HepG2 (cell line): ENCODE results near the gene CABP4. TPM values are rescaled to one million over a fixed set of nuclear protein-coding genes. Genes with fewer than 3 reads are reported as not detected.
A peak's percentile ranks its signal among the peaks of the same experiment; 100 is the strongest.

Source experiments
- CTCF ChIP-seq: sonication (generic); formaldehyde crosslinking; IDR thresholded peaks from 2 replicates; pipeline ENCODE4 v1.5.0; 2020; ENCODE audit warnings: mild to moderate bottlenecking, missing genetic modification reagents, moderate library complexity
- DZIP1 ChIP-seq: sonication (generic); formaldehyde crosslinking; IDR thresholded peaks from 2 replicates; pipeline ENCODE4 v1.5.0; 2020; ENCODE audit warnings: mild to moderate bottlenecking, missing genetic modification reagents
- GLI4 ChIP-seq: sonication (generic); formaldehyde crosslinking; IDR thresholded peaks from 2 replicates; pipeline ENCODE4 v1.5.1; 2020; ENCODE audit warnings: missing genetic modification reagents, mild to moderate bottlenecking, moderate library complexity, borderline replicate concordance
- HOXA5 ChIP-seq: sonication (generic); formaldehyde crosslinking; IDR thresholded peaks from 2 replicates; pipeline ENCODE4 v1.4.0; 2020; ENCODE audit warnings: missing genetic modification reagents
- PHF20 ChIP-seq: sonication (generic); formaldehyde crosslinking; IDR thresholded peaks from 2 replicates; pipeline ENCODE4 v1.5.0; 2020; ENCODE audit warnings: mild to moderate bottlenecking, missing genetic modification reagents
- SNAPC2 ChIP-seq: sonication (generic); formaldehyde crosslinking; IDR thresholded peaks from 2 replicates; pipeline ENCODE4 v1.8.1; 2022; ENCODE audit warnings: mild to moderate bottlenecking, missing genetic modification reagents
- YEATS2 ChIP-seq: sonication (generic); formaldehyde crosslinking; IDR thresholded peaks from 2 replicates; pipeline ENCODE4 v1.4.0; 2020; ENCODE audit warnings: missing genetic modification reagents, borderline replicate concordance
- ZMYM3 ChIP-seq: sonication (generic); formaldehyde crosslinking; IDR thresholded peaks from 2 replicates; pipeline ENCODE4 v1.5.1; 2020; ENCODE audit warnings: mild to moderate bottlenecking, missing genetic modification reagents
- ZNF136 ChIP-seq: sonication (generic); formaldehyde crosslinking; IDR thresholded peaks from 2 replicates; pipeline ENCODE4 v1.8.1; 2022; ENCODE audit warnings: low read depth, mild to moderate bottlenecking, moderate library complexity, missing genetic modification reagents
- ZNF331 ChIP-seq: sonication (generic); formaldehyde crosslinking; IDR thresholded peaks from 2 replicates; pipeline ENCODE4 v1.4.0; 2020; ENCODE audit warnings: missing genetic modification reagents
- ZNF563 ChIP-seq: sonication (generic); formaldehyde crosslinking; IDR thresholded peaks from 2 replicates; pipeline ENCODE4 v1.8.0; 2022; ENCODE audit warnings: mild to moderate bottlenecking, moderate library complexity, missing genetic modification reagents
- ZNF629 ChIP-seq: sonication (generic); formaldehyde crosslinking; conservative IDR thresholded peaks from 2 replicates; pipeline ENCODE4 v1.5.0; 2020; ENCODE audit warnings: missing genetic modification reagents
- ZNF746 ChIP-seq: sonication (generic); formaldehyde crosslinking; IDR thresholded peaks from 2 replicates; pipeline ENCODE4 v1.8.0; 2022; ENCODE audit warnings: mild to moderate bottlenecking, missing genetic modification reagents
- ZNF776 ChIP-seq: sonication (generic); formaldehyde crosslinking; IDR thresholded peaks from 2 replicates; pipeline ENCODE4 v1.4.0; 2020; ENCODE audit warnings: mild to moderate bottlenecking, missing genetic modification reagents
- polyA plus RNA-seq, 8 experiments: library from polyadenylated mRNA; depleted of rRNA in 3 of 8; stranded (reverse) in 7 of 8; unstranded in 1 of 8; fragments of >200 nt; fragmentation: Illumina TruSeq in 4 of 8; extraction: Trizol in 4 of 8; gene quantifications; 2 replicates each; pipeline versions ENCODE4 v1.2.1 to v1.2.3, GENCODE V29; 2011 to 2016; ENCODE audit warnings: low read depth in 4 of 8, missing spikeins in 1 of 8, mixed read lengths in 1 of 8; ENCODE audit not compliant: insufficient read depth in 1 of 8
- total RNA-seq, 5 experiments: library from RNA; depleted of rRNA; stranded (reverse); fragments of >200 nt; fragmentation: Illumina TruSeq; extraction: Trizol; gene quantifications; 2 replicates each; pipeline ENCODE4 v1.2.3, GENCODE V29; 2016; ENCODE audit warnings: low read depth in 1 of 5
- TF ChIP-seq, protein P1 (sequence below), 2 experiments: sonication (generic) in 1 of 2; formaldehyde crosslinking in 1 of 2; IDR thresholded peaks; 2 replicates each; pipeline versions ENCODE4 v1.4.0 to v1.6.1; 2018 to 2020; ENCODE audit warnings: missing genetic modification reagents in 2 of 2, borderline replicate concordance in 1 of 2, low read depth in 1 of 2, mild to moderate bottlenecking in 1 of 2, missing biosample characterization in 1 of 2
- TF ChIP-seq, protein P2 (sequence below): sonication (generic); formaldehyde crosslinking; IDR thresholded peaks from 2 replicates; pipeline ENCODE4 v1.4.0; 2020; ENCODE audit warnings: low read depth, missing genetic modification reagents
- TF ChIP-seq, protein P3 (sequence below): sonication (generic); formaldehyde crosslinking; IDR thresholded peaks from 2 replicates; pipeline ENCODE4 v1.8.1; 2023; ENCODE audit warnings: missing genetic modification reagents, inconsistent platforms, borderline replicate concordance

Gene CABP4
- total and polyA plus RNA-seq, 2 of the 13 experiments (the other 11 are each of a cell fraction or from before 2014, with no cell fraction given) = not detected

GRCh38 chr11:67507864-67508485 is 52.8 kb downstream of the CABP4 start, which contains the start of gene CDK2AP2 (continued):
- no peak for TF ChIP-seq ZNF331 (CRISPR knock-in tag)
- peak; percentile 100 for TF ChIP-seq ZMYM3 (CRISPR knock-in tag)
- TF ChIP-seq, protein P1, sequence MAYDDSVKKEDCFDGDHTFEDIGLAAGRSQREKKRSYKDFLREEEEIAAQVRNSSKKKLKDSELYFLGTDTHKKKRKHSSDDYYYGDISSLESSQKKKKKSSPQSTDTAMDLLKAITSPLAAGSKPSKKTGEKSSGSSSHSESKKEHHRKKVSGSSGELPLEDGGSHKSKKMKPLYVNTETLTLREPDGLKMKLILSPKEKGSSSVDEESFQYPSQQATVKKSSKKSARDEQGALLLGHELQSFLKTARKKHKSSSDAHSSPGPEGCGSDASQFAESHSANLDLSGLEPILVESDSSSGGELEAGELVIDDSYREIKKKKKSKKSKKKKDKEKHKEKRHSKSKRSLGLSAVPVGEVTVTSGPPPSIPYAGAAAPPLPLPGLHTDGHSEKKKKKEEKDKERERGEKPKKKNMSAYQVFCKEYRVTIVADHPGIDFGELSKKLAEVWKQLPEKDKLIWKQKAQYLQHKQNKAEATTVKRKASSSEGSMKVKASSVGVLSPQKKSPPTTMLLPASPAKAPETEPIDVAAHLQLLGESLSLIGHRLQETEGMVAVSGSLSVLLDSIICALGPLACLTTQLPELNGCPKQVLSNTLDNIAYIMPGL (CRISPR knock-in tag; IDR thresholded peaks at IDR 0.05; ENCODE audit: borderline replicate concordance in 1 of 2, low read depth in 1 of 2) = peak in 1 of 2 experiments; percentile 13; a peak in 1 of 4 replicates
- TF ChIP-seq, protein P2, sequence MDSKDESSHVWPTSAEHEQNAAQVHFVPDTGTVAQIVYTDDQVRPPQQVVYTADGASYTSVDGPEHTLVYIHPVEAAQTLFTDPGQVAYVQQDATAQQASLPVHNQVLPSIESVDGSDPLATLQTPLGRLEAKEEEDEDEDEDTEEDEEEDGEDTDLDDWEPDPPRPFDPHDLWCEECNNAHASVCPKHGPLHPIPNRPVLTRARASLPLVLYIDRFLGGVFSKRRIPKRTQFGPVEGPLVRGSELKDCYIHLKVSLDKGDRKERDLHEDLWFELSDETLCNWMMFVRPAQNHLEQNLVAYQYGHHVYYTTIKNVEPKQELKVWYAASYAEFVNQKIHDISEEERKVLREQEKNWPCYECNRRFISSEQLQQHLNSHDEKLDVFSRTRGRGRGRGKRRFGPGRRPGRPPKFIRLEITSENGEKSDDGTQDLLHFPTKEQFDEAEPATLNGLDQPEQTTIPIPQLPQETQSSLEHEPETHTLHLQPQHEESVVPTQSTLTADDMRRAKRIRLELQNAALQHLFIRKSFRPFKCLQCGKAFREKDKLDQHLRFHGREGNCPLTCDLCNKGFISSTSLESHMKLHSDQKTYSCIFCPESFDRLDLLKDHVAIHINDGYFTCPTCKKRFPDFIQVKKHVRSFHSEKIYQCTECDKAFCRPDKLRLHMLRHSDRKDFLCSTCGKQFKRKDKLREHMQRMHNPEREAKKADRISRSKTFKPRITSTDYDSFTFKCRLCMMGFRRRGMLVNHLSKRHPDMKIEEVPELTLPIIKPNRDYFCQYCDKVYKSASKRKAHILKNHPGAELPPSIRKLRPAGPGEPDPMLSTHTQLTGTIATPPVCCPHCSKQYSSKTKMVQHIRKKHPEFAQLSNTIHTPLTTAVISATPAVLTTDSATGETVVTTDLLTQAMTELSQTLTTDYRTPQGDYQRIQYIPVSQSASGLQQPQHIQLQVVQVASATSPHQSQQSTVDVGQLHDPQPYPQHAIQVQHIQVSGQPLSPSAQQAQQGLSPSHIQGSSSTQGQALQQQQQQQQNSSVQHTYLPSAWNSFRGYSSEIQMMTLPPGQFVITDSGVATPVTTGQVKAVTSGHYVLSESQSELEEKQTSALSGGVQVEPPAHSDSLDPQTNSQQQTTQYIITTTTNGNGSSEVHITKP = peak; percentile 78; the same call in 1 of the 2 replicates
- 0 out of 2 replicates have a peak, but pooled peaks have one; percentile 71 for TF ChIP-seq ZNF746 (CRISPR knock-in tag)
- TF ChIP-seq CTCF = peak; percentile 24; the same call in 1 of the 2 replicates
- TF ChIP-seq SNAPC2 (CRISPR knock-in tag) = 0 out of 2 replicates have a peak, but pooled peaks have one; percentile 8
- TF ChIP-seq ZNF629 = peak; percentile 100
- peak; percentile 68; the same call in 1 of the 2 replicates for TF ChIP-seq GLI4
- TF ChIP-seq, protein P3, sequence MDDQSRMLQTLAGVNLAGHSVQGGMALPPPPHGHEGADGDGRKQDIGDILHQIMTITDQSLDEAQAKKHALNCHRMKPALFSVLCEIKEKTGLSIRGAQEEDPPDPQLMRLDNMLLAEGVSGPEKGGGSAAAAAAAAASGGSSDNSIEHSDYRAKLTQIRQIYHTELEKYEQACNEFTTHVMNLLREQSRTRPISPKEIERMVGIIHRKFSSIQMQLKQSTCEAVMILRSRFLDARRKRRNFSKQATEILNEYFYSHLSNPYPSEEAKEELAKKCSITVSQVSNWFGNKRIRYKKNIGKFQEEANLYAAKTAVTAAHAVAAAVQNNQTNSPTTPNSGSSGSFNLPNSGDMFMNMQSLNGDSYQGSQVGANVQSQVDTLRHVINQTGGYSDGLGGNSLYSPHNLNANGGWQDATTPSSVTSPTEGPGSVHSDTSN (CRISPR knock-in tag) = peak; percentile 45; the same call in 1 of the 2 replicates
- peak; percentile 52; the same call in 1 of the 2 replicates for TF ChIP-seq ZNF776 (CRISPR knock-in tag)
- TF ChIP-seq ZNF563 (CRISPR knock-in tag) = peak; percentile 67
- TF ChIP-seq YEATS2 = 0 out of 2 replicates have a peak, but pooled peaks have one; percentile 8
- peak; percentile 12; the same call in 1 of the 2 replicates for TF ChIP-seq HOXA5 (CRISPR knock-in tag)
- peak; percentile 70 for TF ChIP-seq PHF20 (CRISPR knock-in tag)
- TF ChIP-seq ZNF136 = no peak
- TF ChIP-seq DZIP1 (CRISPR knock-in tag) = peak; percentile 54; the same call in 1 of the 2 replicates
